Mesenteric fat pad (tissue), 1 donor: ENCODE data around the gene WDR33. TPM values are rescaled to one million over a fixed set of nuclear protein-coding genes. Genes with fewer than 3 reads are reported as not detected.
"Not testable (repeated sequence)": the region's sequence is repeated elsewhere in the genome, so short reads cannot be mapped to it uniquely, and the experiment has no call there.

Experiments
- DNase-seq: peaks from one replicate; pipeline ENCODE4 v3.0.0-alpha.2; 2020; ENCODE audit warnings: low spot score
- total RNA-seq: library from RNA; stranded (reverse); fragmentation: NEBNext Ultra II Directional; extraction: Animal tissue kit (Norgen Biotek cat#: 25700); gene quantifications from one replicate; pipeline ENCODE4 v1.2.1, GENCODE V29; 2021
- donor health status: DM: yes; HTN: yes; CAD: no.

The WDR33 gene
- total RNA-seq, 1 donor from 2014 or later, result 53.7 TPM

GRCh38 chr2:127769587-127769986 lies 41.4 kb downstream of the WDR33 start:
- DNase-seq, result no peak

- DNase-seq, result no peak
Measured at GRCh38 chr2:127768775-127769479, 42.0 kb downstream of the WDR33 start.

- no peak for DNase-seq
Measured at GRCh38 chr2:127763776-127764175, 47.2 kb downstream of the WDR33 start.

GRCh38 chr2:127762846-127763245 lies 48.1 kb downstream of the WDR33 start:
- no peak for DNase-seq

GRCh38 chr2:127762441-127762840 lies 48.5 kb downstream of the WDR33 start:
- DNase-seq, result no peak

GRCh38 chr2:127759931-127760330 lies 51.0 kb downstream of the WDR33 start:
- no peak for DNase-seq

GRCh38 chr2:127754186-127754585 lies 56.8 kb downstream of the WDR33 start:
- no peak for DNase-seq

- DNase-seq, result no peak
Measured at GRCh38 chr2:127753374-127753773, 57.6 kb downstream of the WDR33 start.

- not testable (repeated sequence) for DNase-seq
Measured at GRCh38 chr2:127749537-127749936, 61.4 kb downstream of the WDR33 start.

GRCh38 chr2:127747621-127748020 lies 63.4 kb downstream of the WDR33 start:
- DNase-seq, result no peak

- no peak for DNase-seq
Measured at GRCh38 chr2:127743477-127744026, 67.4 kb downstream of the WDR33 start.

- DNase-seq, result no peak
Measured at GRCh38 chr2:127740665-127741288, 70.2 kb downstream of the WDR33 start.

- DNase-seq, result no peak
Measured at GRCh38 chr2:127739800-127740199, 71.2 kb downstream of the WDR33 start.

- no peak for DNase-seq
Measured at GRCh38 chr2:127737892-127738291, 73.1 kb downstream of the WDR33 start.

GRCh38 chr2:127735537-127736399 lies 75.2 kb downstream of the WDR33 start:
- no peak for DNase-seq

GRCh38 chr2:127735044-127735443 lies 75.9 kb downstream of the WDR33 start:
- DNase-seq, result no peak

- DNase-seq, result no peak
Measured at GRCh38 chr2:127733816-127734537, 77.0 kb downstream of the WDR33 start.

GRCh38 chr2:127733113-127733815 lies 77.7 kb downstream of the WDR33 start:
- DNase-seq, result no peak

GRCh38 chr2:127726158-127726880 lies 84.7 kb downstream of the WDR33 start:
- DNase-seq, result no peak

GRCh38 chr2:127722807-127723206 lies 88.2 kb downstream of the WDR33 start:
- no peak for DNase-seq
